ENCODE data around the gene GLRA2.

GRCh38 chrX:14777525-14777924 is 248.2 kb downstream of the GLRA2 start:
- TF ChIP-seq POLR2A (IDR thresholded peaks at IDR 0.05; ENCODE audit: low read depth, low read length), result no peak
- no peak for TF ChIP-seq POLR2AphosphoS5 (IDR thresholded peaks at IDR 0.05; ENCODE audit: low read depth, low read length)
- no peak for TF ChIP-seq TAF1 (IDR thresholded peaks at IDR 0.05; ENCODE audit: borderline replicate concordance, low read depth, low read length)
